HG02943 (cell line): ENCODE measurements around the gene MTO1.
"Not testable (repeated sequence)": the region's sequence is repeated elsewhere in the genome, so short reads cannot be mapped to it uniquely, and the experiment has no call there.

Experiments used
- ATAC-seq: cut with Tn5 transposase; IDR thresholded peaks from one replicate; pipeline ENCODE4 v1.9.1; 2021; ENCODE audit warnings: mild to moderate bottlenecking, low read depth, moderate library complexity; ENCODE audit not compliant: unreplicated experiment

MTO1 gene, protein sequence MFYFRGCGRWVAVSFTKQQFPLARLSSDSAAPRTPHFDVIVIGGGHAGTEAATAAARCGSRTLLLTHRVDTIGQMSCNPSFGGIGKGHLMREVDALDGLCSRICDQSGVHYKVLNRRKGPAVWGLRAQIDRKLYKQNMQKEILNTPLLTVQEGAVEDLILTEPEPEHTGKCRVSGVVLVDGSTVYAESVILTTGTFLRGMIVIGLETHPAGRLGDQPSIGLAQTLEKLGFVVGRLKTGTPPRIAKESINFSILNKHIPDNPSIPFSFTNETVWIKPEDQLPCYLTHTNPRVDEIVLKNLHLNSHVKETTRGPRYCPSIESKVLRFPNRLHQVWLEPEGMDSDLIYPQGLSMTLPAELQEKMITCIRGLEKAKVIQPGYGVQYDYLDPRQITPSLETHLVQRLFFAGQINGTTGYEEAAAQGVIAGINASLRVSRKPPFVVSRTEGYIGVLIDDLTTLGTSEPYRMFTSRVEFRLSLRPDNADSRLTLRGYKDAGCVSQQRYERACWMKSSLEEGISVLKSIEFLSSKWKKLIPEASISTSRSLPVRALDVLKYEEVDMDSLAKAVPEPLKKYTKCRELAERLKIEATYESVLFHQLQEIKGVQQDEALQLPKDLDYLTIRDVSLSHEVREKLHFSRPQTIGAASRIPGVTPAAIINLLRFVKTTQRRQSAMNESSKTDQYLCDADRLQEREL

DNA sequence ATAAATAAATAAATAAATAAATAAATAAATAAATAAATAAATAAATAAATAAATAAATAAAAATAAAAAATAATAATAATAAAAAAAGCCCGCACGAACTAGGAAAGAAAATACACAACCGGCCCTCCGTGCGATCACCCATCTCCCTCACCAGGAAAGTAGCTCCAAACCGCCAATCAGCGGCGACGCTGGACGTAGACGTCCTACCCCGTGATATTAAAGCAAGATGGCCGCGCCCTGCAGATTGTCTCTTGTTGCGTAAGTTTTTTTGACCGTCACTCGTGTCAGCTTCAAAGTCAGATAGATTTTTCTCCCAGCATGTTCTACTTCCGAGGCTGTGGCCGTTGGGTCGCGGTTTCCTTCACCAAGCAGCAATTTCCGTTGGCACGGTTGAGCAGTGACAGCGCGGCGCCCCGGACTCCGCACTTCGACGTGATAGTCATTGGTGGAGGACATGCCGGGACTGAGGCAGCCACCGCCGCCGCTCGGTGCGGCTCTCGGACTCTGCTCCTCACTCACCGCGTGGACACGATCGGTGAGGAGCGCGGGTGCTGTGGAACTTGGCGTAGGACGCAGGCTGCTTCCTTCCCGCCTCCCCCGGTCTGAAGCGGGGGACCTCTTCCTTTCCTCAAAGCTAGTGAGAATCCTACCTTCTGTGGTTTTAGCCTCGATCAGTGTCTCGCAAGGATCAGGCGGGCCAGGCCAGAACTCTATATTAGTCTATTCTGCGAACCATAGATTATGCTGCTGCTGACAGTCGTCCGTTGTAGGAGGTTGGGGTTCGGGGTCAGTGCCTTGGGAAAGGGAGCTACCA, at the start of gene MTO1:
TSS of gene MTO1 (plus strand) at position 201 of the 814 bp plus-strand sequence. CDS start at position 319, 118 bp downstream.
- peak; percentile 94 for ATAC-seq

DNA sequence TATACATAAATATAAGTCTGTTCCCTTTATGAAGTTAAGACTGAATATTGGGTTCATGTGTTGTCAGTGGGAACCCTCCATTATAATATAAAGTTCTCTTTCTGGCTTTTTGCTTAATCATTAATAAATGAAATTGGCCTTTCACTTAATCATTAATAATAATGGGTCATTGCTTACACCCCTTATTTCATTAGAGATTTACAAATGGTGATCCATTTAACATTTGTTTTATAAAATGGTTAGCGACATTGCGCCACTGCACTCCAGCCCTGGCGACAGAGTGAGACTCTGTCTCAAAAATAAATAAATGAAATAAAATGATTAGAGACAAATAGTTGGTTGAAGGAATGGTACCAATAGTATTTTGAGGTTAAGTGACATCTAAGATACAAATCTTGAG, 48.4 kb upstream of the MTO1 start:
- no peak for ATAC-seq

DNA sequence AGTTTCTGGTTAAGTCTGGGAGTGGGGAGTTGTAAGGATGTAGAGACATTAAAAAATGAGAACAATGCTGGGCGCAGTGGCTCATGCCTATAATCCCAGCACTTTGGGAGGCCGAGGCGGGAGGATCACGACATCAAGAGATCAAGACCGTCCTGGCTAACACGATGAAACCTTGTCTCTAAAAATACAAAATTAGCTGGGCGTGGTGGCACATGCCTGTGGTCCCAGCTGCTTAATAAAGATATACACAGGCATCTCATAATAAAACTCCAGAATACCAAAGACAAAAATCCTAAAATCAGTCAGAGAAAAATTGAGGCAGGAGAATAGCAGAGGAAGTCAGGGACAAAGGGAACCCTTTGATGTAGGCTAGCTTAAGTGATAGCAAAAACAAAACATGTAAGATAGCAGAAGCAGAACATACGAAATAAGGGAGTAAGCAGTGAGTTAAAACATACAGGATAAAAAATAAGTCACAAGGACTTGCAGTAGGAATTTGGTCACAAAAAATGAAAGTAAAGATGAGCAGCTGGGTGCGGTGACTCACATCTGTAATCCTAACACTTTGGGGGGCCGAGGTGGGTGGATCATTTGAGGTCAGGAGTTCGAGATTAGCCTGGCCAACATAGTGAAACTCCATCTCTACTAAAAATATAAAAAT, 43.3 kb upstream of the MTO1 start:
- no peak for ATAC-seq

DNA sequence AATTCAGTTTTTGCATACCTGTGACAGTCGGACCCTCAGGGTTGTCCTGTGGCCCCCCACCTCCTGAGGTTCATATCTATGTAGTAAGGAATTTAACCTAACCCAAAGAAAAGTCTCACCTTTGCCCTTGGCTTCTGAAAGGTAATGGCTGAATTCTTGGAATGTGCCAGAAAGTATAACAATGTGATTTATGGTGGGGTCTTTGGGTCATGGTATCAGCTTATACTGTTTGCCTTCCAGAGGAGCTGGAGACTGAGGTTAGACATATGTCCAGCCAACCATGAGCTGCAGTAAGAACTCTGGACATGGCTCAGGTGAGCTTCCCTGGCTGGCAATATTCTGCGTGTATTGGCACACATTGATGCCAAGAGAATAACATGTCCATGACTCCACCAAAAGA, 40.0 kb upstream of the MTO1 start:
- no peak for ATAC-seq

DNA sequence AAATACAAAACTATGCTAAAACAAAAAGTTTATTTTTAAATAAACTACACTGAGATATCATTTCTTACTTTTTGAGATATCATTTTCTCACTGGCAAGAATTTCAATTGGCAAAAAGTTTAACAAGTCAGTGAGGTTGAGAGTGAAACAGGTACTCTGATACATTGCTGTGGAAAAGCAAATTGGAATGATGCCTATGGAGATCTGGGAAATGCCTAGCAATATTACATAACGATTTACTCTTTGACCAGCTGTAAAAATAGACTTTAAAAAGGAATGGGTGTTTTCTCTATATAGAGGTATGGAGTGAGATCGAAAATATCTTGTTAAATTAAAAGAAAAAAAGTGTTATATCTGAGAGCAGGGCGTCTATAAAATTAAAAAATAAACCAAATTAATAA, 26.3 kb upstream of the MTO1 start:
- ATAC-seq: no peak

DNA sequence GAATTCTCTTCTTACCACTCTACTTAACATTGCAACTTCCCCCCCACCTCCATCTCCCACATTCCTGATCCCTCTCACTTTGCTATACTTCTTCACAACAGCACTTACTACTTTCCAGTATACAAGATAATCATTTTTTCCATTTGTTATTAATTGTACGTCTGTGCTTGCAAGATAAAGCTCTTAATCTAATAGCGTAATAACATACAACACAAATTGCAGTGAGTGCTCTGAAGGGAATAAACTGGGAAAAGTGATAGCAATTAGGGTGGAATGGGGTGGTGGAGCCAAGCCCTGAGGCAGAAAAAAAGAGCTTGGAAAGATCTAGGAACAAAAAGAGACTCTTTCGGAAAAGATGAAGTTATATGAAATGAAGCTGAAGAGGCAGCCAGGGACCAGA, 18.0 kb upstream of the MTO1 start:
- ATAC-seq: no peak

DNA sequence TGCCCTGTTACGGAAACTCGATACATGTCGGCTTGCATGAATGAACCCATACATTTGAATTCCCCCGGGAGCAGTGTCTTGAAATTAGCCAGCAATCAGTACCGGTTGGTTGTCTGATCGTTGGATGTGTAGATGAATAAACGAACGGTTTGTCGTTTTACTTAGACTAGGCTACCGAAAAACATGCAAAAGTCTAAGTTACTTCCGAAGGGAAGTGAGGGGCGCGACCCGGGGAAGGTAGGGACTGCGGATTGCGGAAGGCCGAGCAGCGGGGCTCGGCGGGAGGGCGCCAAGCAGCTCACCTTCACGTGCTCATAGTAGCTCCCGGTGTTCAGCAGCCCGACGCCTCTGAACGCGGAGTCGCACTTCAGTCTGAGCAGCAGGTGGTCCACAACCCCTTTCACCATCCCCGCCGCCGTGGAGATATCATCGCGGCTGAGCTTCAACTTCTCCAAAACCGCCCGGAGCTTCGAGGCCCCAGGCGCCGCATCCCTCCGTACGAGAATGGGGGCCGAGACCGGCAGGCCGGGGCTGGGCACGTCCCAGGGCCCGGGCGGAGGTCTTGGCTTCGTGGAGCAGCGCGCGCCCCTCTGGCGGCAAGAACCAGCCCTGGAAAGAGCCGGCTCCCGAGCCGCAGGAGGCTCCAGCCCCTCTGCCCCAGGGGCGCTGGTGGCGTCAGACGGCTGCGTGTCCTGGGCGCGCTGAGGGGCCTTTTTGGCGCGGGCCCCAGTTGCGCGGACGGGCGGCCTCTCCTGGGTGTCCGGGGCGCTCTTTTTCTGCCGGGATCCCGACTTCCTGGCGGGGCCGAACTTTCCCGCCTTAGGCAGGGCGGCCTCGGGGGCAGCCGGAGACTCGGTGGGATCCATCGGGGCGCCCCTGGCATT, 10.1 kb upstream of the MTO1 start:
- peak; percentile 54 for ATAC-seq

DNA sequence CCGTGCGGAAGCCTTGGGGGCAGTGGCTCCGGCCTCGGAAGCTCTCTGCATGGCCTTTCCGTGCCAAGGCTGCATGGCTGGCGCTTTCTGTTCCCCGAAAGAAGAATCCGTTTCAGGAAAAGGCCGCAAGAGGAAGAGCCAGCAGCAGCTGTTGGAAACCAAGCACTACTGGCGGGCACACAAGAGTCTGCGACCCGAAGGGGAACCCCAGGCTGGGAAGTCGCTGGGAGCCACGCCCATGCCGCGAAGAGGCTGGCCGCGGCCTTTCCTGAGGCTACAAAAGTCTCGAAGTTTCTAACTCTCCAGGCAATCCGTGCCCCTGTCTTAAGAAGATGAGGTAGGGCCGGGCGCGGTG, 9.5 kb upstream of the MTO1 start, which contains the start of gene CGAS:
TSS of gene CGAS (minus strand) at position 191 of the 355 bp plus-strand sequence. CDS start at position 75, 116 bp downstream.
- peak; percentile 64 for ATAC-seq

DNA sequence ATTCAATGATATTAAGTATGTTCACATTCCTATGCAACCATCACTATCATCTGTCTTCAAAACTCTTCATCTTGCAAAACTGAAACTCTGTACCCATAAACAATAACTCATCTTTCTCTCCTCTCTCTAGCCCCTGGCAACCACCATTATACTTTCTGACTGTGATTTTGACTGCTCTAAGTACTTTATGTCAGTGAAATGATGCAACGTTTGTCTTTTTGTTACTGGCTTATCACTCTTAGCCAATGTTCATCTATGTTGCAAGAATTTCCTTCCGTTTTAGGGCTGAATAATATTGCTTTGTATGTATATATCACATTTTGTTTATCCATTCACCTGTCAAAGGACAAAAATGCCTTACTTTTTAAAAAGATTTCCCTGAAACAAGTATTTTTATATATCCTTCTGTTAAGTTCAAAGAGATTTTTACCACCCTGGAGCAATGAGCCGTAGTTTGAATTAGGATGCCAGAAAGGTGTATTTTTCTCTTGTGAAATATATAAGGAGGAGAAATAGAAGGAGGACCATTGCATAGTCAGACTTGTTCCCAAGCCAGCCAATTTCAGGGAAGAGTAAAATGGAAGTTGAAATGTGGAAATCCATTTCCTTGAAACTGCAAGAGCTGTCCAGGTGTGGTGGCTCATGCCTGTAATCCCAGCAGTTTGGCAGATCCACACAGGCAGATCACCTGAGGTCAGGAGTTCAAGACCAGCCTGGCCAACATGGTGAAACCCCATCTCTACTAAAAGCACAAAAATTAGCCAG, 5.5 kb upstream of the MTO1 start:
- ATAC-seq: no peak

DNA sequence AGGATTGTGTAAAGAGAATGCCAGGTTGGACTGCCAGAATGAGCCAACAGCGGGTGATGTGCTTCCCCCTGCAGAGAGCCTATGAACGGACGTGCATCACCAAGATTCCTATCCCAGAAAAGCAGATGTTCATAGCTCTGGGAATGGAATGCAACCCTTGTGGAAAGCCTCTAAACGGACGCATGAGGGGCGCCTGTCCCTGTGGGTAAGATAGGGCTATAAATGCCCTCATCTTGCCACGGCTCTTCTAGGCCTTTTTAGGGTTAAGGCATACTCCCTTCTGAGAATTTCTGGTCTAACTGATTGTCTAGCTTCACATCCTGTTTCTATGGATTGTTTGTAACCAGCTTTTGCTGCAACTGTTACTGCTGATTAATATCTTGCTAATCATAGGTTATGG, 2.1 kb upstream of the MTO1 start:
- not testable (repeated sequence) for ATAC-seq

DNA sequence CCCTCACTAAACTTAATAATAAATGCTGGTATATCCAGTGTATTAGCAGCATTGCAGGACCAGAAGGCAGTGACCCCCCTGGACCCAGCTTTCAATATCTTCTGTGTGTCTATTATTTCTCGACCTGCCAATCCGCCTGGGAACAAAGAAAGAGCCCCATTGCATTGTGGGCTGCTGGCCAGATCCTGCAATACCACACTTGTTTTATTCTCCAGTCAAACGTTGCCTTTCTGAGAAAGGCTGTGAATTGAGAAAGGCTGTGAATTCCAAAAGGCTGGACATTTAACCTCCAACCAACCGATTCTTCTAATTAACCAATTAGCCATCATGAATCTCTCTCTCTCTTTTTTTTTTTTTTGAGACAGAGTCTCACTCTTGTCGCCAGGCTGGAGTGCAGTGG, 1.5 kb upstream of the MTO1 start:
- no peak for ATAC-seq

DNA sequence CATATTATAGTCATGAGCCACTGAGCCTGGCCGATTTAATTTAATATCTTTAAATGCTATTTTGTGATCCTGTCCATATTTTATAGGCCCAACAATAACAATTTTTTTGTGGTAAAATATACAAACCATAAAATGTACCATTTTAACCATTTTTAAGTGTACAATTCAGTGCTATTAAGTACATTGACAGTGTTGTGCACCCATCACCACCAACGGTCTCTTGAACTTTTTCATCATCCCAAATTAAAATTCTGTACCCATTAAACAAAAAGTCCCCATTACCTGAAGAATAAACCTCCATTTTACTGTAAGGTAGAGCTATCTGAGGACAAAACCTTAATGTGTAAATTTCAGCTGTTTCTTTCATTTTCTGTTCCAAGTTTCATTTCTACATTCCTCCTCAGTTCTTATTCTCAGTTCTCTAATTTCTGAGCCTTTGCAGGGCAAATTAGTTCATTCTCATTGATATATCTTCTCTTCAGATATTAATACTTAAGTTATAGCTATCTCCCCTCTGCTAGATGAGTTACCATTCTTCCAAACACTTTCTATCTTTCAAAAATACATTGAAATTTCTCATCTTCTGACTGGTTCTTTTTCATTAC, 10.3 kb downstream of the MTO1 start:
- peak; percentile 89 for ATAC-seq

DNA sequence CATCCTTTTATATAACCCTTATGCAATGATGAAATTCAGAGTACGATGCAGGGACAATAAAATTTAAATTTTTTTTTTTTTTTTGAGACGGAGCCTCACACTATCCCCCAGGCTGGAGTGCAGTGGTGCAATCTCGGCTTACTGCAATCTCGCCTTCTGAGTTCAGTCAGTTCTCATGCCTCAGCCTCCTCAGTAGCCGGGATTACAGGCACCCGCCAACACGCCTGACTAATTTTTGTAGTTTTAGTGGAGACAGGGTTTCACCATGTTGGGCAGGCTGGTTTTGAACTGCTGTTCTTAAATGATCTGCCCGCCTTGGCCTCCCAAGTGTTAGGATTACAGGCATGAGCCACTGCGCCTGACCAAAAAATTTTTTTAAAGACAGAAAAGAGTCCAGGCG, 15.2 kb downstream of the MTO1 start:
- no peak for ATAC-seq

DNA sequence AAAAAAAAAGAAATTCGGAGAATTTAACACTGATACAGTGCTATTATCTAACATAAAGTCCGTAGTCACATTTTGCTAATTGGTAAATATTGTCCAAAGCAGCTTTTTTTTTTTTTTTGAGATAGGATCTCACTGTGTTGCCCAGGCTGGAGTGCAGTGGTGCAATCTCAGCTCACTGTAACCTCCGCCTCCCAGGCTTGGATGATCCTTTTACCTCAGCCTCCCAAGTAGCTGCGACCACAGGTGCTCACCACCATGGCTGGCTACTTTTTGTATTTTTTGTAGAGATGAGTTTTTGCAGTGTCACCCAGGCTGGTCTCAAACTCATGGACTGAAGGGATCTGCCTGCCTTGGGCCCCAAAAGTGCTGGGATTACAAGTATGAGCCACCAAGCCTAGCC, 15.9 kb downstream of the MTO1 start:
- no peak for ATAC-seq

DNA sequence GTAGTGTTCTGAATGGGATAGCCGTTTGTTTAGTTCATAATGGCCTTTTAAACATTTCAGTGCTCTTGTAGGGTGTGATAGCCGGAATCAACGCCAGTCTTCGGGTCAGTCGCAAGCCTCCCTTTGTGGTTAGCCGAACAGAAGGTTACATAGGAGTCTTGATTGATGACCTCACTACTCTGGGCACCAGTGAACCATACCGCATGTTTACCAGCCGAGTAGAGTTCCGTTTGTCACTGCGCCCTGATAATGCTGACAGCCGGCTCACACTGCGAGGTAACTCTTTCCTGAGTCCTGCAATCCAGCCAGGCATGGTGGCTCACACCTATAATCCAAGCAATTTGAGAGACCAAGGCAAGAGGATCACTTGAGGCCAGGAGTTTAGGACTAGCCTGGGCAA, 20.4 kb downstream of the MTO1 start:
- no peak for ATAC-seq

DNA sequence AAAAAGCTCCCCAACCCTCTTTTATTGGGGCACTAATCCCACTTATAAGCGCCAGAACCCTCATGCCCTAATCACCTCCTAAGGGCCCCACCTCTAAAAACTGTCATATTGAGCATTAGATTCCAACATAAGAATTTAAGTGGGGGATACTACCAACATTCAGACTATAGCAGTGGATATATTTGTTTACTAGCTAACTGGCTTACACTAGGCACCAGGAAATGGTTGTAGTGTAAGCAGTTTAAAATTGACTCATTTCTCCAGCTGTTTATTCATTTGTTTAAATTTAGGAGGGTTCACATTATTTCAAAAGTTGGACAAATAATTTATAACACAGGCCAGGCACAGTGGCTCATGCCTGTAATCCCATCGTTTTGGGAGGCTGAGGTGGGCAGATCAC, 22.9 kb downstream of the MTO1 start:
- no peak for ATAC-seq

DNA sequence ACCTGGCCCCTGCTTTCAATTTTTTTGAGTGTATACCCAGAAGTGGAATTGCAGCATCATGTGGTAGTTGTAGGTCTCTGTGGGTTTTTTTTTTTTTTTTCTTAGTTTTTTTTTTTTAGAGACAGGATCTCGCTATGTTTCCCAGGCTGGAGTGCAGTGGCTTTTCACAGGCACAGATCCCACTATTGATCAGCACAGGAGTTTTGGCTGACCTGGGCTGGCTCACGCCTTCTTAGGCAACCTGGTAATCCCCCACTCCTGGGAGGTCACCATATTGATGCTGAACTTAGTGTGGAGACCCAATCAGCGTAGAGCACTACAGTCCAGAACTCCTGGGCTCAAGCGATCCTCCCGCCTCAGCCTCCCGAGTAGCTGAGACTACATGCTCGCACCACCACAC, 25.9 kb downstream of the MTO1 start:
- no peak for ATAC-seq

DNA sequence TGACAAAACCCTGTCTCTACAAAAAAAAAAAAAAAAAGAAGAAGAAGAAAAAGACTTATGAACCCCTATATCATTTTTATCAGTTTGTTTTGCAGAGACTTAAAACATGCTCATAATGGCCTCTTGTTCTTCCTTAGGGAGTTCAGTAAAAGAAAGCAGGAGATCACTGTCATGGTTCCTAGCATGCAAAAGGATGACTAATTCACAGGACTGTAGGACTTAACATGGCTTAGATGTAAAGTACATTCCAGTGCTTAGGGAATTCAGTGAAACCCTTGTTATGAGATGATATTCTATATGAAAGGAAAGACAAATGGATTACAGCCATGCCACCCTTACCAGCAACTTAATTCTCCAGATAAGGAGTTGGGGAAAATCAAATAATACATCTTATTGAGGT, 29.8 kb downstream of the MTO1 start:
- no peak for ATAC-seq

DNA sequence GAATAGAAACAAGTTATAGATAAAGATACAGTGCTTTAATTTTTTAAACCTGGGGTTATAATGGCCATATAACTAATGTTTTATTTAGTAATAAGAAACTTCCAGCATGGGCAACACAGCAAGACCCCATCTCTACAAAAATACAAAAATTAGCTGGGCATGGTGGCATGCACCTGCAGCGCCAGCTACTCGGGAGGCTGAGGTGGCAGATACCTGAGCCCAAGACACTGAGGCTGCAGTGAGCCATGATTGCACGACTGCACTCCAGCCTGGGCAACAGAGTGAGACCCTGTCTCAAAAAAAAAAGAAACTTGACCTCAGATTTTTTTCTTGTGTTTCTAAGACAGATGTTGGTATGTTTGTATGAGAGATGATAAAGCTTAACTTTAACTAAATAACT, 36.4 kb downstream of the MTO1 start:
- ATAC-seq: no peak
